A673 (cell line): Measurements from ENCODE around the gene NEDD8.

ENCODE experiments used
- EZH2 ChIP-seq: fragments of 200-600 bp; sonication (generic); IDR thresholded peaks from 2 replicates; pipeline ENCODE4 v1.6.1; 2017; ENCODE audit warnings: borderline replicate concordance, low read depth, mild to moderate bottlenecking, mixed read lengths, antibody characterized with exemption, low read length; ENCODE audit not compliant: poor library complexity, severe bottlenecking
- TF ChIP-seq, protein P1 (sequence below): fragments of 300-800, 200-600 bp; sonication (generic); conservative IDR thresholded peaks from 2 replicates; pipeline ENCODE4 v1.5.1; 2017; ENCODE audit warnings: low read depth, mild to moderate bottlenecking, antibody characterized with exemption, low read length, moderate library complexity, mixed read lengths

DNA sequence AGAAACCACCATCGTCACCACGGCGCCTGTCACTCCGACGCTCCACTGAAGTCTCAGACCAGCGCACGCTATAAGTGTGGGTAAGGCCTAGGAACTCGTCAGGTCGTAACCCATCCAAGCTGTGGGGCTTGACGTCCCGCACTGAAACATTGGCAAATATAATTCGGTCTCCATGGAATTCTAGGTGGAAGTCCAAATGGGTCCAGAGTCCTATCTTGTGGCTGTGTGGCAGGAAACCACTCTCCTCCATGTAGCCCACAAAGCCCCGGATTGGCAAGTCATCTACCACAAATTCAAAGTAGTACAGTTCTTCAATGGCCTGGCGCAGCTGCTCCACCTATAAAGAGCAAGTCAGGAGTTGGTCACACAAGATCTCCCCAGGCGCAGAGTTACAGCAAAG, 39.2 kb downstream of the NEDD8 start:
- TF ChIP-seq, protein P1, sequence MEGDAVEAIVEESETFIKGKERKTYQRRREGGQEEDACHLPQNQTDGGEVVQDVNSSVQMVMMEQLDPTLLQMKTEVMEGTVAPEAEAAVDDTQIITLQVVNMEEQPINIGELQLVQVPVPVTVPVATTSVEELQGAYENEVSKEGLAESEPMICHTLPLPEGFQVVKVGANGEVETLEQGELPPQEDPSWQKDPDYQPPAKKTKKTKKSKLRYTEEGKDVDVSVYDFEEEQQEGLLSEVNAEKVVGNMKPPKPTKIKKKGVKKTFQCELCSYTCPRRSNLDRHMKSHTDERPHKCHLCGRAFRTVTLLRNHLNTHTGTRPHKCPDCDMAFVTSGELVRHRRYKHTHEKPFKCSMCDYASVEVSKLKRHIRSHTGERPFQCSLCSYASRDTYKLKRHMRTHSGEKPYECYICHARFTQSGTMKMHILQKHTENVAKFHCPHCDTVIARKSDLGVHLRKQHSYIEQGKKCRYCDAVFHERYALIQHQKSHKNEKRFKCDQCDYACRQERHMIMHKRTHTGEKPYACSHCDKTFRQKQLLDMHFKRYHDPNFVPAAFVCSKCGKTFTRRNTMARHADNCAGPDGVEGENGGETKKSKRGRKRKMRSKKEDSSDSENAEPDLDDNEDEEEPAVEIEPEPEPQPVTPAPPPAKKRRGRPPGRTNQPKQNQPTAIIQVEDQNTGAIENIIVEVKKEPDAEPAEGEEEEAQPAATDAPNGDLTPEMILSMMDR, result no peak
- no peak for TF ChIP-seq EZH2
